Bladder microvascular endothelial cell (primary cell): Measurements from ENCODE around the gene CENPN. TPM values are rescaled to one million over a fixed set of nuclear protein-coding genes. Genes with fewer than 3 reads are reported as not detected.

Experiments used
- total RNA-seq: library from RNA; depleted of rRNA; stranded (reverse); fragments of >200 nt; gene quantifications from 2 replicates; pipeline ENCODE4 v1.2.3, GENCODE V29; 2014

CENPN gene, protein sequence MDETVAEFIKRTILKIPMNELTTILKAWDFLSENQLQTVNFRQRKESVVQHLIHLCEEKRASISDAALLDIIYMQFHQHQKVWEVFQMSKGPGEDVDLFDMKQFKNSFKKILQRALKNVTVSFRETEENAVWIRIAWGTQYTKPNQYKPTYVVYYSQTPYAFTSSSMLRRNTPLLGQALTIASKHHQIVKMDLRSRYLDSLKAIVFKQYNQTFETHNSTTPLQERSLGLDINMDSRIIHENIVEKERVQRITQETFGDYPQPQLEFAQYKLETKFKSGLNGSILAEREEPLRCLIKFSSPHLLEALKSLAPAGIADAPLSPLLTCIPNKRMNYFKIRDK
- 31.2 and 34.2 TPM in 2 replicates for total RNA-seq

DNA sequence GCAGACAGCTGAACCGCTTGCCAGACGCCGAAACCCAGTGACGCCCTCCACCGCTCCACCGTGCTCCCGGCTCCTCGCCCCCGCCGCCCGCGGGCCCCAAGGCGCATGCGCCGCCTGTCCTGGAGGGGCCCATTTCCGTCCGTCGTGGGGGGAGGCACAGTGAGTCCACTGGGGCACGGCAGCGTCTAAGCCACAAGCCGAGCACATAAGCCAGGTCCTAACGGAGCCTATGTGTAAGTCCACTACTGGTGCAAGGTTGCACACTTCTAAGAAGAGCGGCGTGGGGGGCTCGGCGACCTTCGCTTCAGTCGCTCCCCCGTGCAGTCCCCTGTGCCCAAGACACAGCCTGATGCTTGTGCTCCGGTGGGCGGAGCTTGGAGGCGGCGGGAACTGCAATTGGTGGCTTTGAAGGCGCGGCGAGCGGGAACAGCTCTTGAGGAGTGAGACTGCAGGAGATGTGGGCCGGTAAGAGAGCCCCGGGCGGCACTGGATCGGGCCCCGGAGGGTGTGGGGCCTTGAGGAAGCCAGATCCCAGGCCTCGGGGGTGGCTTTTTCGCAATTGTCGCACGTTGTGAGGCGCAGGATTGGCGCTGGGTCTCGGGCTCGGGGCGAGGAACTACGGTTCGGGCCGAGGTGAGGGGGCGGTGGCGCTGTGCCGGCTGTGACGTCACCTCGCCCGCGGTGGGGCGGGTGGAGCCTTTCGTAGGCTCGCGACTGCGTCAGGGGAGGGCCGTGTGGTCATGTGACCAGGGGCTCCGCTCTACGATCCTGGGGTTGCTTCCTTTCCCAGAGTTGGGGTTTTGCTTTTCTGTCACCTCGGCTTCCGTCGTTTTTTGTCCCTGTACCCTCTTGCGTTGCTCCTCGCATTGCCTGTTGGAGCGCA lies at the start of gene CENPN, which contains the start of gene CMC2:
CENPN (plus strand) TSS at position 402 of the 883 bp plus-strand sequence. CDS start 4,726 bp downstream, outside the sequence.
CMC2 (minus strand) TSS at position 73 of the 883 bp plus-strand sequence. CDS start 9,491 bp downstream, outside the sequence.

DNA sequence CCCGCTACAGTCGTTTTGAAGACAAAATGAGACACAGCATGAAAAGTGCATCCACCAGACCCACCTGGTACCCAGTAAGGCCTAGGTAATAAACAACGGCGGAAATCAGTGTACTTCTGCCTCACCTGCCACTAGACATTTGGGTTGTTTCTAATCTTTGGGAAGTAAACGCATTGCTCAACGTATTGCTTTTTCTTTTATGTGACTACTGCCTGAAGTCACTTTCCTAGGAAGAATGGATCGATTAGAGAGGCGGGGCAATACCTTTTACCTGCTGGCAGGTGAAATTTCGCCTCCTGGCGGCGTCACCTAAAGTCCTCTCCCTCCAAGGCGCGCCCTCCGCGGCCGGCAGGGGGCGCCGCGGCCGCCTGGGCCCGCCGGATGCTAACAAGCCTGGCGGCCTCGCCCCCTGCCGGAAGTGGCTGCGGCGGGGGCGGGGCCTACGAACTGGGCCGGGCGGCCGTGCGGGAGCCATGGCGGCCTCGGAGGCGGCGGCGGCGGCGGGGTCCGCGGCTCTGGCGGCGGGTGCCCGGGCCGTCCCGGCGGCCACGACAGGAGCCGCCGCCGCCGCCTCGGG lies 28.5 kb downstream of the CENPN start, which contains the start of gene ATMIN:
ATMIN (plus strand) TSS at position 445 of the 577 bp plus-strand sequence; CDS start at position 474, 29 bp downstream.

DNA sequence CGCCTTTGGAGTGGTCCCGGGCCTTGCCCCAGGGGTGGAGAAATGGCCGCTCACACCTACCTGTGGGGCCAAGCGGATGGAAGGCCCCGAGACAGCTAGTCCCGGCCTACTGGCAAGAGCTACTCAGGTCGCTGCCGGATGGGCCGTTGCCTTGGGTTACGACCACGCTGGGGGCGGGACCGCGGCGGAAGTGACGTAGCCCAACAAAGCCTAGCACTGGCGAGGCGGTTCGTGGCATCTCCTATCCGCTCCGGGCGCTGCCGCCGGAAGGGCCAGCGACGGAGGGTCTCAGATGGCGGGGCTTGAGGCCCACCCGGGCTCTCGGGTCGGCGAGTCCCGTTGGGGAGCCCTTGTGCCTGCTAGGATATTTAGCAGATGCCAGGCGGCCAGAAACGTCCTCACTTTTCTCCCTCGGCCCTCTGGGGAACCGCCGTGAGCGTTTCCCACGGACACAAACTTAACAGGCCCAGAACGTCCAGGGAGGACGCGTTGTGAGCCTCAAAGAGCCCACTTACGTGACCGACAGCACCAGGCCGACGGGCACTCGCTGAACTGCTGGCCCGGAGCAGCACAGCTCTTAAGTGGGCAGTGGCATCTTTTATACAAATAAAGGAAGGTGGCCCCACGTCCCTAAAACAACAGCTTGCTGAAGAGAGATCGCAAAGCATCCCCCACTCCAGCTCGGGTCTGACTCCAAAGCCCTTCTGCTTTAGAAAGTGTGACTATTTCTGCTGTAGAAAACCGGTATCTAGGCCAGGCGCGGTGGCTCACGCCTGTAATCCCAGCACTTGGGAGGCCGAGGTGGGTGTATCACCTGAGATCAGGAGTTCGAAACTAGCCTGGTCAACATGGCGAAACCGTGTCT lies 70.3 kb downstream of the CENPN start, which contains the start of gene C16orf46:
C16orf46 (minus strand) TSS at position 163 of the 865 bp plus-strand sequence. CDS start 13,283 bp downstream, outside the sequence.

Other genes with a start within 250 kb of the CENPN start
- gene CDYL2, start 202.6 kb upstream of the CENPN start, total RNA-seq: 15.7 and 38.6 TPM in 2 replicates
- gene CMC2, start 329 bp upstream of the CENPN start, total RNA-seq: 30.6 and 68.4 TPM in 2 replicates
- 16.7 and 35.4 TPM in 2 replicates for gene ATMIN, start 28.6 kb downstream of the CENPN start, total RNA-seq
- 0.16 TPM in 1 of 2 replicates, not detected in the other for gene C16orf46, start 70.0 kb downstream of the CENPN start, total RNA-seq
- 4.4 and 14.7 TPM in 2 replicates for gene GCSH, start 89.2 kb downstream of the CENPN start, total RNA-seq
- not detected in 2 replicates for gene BCO1, start 231.5 kb downstream of the CENPN start, total RNA-seq